Activated CD4-positive, alpha-beta T cell treated with anti-CD3 and anti-CD28 coated beads for 24 hours (primary cell): ENCODE data around the gene CTPS1.

Experiments
- DNase-seq, 2 donors: peaks; one replicate each; pipeline ENCODE4 v3.0.0-alpha.2; 2020; ENCODE audit warnings: low read depth in 2 of 2

CTPS1 gene

DNA sequence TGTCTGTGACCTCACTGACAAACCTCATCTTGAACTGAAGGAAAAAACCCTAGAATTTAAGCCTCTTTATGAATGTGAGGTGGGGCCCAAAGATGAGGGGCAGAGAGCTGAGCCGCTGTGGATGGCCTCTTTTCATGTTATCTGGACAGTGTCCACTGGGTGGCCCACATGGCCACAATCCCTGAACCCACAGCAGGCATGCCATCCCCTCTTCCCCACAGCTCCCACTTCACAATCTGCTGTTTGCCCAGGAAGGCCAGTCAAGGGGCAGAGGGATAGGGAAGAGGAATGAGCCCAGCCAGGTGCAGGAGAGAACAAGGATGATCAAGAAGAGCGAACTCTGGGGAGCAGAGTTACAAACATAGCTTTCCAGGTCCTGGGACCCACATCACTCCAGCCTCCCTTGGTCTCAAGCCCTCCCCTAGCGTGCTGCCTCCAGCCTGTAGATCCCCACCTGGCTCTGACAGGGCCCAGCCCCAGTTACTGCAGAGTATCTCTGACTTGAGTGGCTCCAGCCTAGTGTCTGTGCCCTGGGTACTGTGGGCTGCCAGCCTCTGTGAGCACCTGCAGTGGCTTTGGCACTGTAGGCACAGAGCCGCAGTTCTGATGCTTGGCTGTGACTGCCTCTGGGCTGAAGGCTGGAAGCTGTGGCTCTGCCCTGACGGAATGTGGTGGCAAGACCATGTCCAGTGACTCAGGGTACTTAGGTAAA lies 43.9 kb downstream of the CTPS1 start:
- no peak for DNase-seq

DNA sequence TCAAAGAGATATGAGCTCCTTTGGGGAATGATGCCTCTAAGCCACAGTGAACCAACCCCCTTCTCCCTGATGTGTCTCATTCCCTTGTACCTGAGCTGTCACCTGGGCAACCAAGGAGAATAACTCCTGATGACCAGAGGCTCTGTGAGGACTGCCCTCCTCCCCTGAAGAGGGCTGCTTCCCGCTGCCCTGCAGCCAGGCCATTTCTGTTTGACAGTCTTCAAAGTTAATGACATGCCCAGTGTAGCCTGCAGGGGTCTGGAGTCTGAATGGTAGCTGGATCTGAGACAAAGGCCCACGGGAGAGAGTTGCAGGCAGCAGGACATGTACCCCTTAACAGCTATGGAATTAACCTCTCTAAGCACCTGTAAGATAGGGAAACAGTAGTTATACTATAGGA lies 45.5 kb downstream of the CTPS1 start:
- DNase-seq: no peak

DNA sequence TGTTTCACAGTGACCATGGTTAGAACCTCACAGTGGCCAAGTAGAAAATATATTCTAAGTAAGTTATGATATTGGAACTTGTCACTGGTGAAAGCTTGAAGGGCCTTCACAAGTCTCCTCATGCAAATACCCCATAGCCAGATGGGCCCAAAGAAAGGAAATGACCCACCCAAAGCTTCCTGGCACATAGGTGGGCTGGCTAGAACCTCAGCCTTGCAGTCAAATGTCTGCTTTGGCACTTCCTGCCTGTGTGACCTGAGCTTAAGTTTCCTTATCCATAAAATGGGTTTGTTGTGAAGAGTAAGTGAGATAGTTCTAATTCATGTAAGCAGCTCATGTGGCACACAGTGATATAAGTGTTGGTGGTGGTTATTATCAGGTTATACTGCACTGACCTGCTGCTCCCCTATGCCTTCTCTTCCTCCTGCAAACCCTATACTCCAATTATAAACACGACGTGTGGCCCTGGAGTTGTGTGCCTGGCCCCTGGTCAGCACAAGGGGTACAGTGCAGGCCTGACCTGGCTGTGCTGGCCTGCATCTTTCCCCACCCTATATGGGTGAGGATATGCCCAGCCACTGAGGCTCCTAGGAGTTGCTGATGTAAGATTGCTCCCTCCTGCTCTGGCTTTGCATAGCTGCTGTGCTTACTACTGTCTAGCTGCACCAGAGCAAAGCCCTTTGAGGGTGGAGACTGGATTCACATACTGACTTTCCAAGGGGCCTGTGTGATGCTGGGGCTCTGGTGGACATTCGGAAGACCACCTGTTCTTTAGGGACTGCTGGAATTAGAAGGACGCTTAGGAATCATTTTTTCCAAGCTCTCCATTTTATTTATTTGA lies 46.7 kb downstream of the CTPS1 start:
- DNase-seq: no peak

DNA sequence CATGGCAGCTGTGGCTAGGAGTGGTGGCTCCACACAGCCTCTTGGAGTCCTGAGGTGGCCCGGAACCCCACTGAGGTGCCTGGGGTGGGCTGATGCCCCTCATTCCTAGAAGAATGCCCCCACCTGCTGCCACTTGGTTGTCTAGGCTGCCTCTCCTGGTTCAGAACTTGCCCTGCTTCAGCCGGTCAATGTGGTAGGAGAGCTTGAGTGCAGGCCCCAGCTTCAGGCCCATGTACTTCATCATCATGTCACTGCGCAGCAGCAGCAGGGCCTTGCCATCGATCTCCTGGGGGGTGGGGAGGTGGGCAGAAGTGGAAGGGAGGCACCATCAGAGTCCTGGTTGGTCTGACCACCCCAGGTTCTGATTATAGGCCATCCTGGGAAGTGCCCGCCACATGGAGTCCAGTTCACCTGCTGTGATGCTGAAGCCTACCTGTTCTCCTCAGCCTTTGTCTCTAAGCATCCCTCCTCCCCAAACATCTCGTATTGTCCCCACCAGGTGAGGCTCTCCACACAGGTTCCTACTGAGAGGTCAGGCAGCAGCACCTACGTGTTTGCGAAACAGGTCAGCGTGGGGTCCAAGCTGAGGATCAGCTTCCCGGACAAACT lies 48.6 kb downstream of the CTPS1 start:
- DNase-seq: no peak

DNA sequence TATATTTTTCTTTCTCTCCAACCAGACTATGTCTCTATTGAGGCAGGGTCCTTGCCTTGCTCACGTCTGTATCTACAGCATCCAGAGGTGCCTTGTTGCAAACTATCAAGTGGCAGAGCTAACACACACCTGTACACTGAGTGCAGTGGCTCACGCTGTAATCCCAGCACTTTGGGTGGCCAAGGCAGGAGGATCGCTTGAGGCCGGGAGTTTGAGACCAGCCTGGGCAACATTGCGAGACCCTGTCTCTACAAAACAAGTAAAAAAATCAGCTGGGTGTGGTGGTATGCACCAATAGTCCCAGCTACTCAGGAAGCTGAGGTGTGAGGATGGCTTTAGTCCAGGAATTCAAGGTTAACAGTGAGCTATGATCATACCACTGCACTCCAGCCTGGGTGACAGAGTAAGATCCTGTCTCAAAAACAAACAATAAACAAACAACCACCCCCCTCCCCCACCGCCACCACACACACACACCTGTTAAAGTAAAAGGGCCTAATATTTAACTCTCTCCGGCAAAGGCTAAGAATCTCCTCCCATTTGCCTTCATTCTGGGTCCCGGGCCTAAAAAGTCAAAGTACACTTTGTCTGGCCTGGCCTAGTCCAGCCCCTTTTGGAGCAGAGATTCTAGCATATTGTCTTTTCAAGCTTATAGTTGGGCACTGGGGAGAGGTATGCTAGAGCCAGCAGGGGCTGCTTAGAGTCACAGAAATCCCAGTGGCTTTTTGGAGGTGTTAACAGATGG lies 51.5 kb downstream of the CTPS1 start:
- DNase-seq: no peak

DNA sequence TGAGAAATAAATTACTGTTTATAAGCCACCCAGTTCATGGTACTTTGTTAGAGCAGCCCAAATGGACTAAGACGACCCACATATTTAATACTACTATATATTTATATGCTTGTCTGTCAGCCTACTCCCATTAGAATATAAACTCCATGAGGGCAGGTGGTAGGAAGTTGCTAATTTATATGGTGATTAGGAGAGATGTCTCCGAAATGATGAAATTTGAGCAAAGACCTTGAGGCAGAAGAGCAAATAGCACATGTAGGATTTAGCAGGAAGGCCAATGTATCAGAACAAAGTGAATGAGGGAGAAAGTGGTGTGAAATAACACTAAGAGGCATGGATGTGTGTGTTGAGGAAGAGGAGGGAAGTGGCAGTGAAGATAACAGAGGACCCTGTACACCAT lies 52.7 kb downstream of the CTPS1 start:
- no peak for DNase-seq

DNA sequence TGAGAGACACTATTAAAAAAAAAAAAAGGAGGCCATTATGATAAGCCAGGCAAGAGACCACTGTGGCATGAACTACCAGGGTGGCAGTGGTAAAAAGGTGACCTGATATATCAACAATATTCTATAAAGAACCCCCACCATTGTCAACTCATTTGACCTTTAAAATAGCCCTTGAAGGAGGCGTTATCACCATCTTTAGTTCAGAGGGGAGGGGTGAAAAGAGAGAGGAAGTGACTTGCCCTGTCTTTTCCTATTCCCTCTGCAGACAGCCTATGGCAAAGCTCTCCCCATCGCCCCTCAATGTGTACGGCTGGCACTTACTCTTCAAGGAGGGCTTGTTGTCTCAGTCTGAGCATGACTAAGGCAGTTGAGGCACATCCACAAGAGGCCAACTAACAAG lies 53.8 kb downstream of the CTPS1 start:
- DNase-seq: no peak

DNA sequence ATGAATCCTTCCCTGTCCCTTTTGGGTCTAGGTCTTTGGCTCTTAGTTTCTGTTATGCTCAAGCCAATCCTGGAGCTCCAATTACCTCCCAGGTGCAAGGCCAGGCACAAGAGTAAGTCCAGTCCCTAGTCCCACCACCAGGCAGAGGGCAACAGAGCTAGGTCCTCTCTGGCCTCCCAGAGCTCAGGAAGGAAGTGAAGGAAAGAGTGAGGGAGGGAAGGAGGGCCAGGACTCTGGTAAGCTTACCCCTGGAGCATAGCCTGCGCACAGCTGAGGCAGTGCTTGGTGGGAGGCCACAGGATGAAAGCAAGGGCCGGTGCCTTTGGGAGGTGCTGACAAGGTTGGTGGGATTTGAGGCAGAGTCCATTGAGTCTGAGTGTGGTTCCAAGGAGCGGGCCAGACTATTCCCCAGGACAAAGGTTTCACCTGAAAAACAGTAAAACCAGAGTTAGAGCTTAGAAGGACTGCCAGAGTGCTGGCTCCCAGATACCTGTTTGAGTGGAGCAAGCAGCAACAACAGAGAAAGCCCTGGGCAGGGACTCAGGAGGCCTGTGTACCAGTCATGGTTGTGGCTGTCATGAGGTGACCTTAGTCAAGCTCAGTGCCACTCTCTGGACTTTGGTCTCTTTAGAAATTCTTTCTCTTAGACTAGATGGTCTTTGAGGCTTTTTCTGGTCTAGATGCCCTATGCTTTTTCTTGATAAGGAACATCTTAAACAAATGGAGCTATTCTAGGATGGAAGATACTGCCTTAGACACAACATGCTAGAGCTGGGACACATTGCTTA lies 57.8 kb downstream of the CTPS1 start:
- no peak for DNase-seq

DNA sequence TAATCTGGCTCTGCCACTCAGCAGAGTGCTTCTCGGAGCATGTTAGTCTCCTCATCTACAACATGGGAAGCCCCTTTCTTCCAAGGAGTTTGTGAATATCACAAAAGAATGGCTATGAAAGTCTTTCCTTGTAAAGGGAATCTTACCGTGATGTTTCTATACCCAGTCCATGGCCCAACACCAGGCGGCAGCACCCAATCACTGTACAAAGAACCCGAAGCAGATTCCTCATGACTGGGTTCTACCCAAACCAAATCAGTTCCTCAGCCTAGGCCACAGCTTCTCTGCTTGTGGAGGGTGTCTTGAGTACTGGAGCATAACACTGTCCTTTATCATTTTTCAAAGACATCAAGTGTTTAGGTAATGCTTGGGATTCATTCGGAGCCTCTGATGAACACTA lies 58.6 kb downstream of the CTPS1 start:
- no peak for DNase-seq

DNA sequence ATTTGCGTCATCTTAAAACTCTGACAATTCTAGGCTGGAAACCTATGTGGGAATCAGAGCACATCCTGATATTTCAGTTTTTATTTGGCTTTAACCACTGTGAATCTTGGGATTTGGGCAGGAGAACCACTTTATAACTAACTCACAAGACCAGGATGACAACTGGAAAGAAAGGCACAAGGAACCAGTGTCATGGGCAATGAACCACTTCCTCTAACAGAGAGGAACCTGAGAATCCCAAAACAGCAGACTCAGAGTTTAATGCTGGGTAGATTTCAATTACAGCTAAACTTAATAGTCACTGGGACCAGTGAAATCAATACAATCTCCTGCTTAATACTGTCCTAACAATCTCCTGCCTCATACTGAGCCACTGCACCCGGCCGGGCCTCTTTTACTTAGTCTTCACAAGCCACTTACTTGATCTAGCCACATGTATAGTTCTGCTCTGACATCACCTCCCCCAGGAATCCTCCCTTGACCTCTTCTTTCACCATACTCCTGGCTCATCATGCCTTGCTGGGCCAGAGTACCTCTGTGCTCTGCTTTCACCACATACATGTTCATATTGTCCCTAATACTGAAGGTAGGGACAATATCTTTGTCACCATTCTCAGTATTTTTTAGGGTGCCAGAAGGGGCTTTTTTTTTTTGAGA lies 62.2 kb downstream of the CTPS1 start:
- DNase-seq: no peak

DNA sequence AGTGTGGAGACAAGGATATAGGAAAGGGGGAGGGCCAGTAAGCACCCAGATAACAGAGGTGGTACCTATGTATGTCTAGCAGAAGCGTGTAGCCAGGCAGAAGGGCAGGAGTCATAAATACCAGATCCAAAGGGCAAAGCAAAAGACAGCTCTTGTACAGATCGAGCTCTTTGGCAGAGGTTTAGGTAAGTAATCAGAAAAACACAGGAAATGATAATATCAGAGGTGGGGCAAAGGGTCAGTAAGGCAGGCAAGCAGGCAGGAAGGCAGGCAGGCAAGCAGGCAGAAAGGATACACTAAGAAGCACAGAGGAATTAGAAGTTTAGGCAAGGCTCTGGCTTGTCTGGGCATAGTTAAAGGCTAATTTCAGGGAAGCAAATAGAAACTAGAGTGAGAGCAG lies 64.7 kb downstream of the CTPS1 start:
- no peak for DNase-seq

DNA sequence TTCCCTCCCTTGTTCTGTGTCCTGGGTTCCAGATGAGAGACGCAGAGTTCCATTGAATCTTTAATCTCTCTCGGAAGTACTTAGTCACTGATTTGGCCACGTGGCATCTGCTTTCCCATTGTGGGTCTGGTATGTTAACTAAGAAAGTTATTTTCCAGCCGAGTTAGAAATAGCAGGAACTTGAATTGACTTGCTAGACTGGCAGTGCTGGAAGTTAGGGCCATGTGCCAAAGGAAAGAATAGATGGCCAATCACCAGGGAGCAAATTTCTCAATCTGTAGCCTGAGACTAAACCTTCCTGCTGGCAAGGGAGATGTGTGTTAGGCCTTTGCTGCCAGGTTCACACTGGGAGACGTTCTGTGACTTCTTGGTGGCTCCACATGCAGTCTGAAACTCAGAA lies 66.2 kb downstream of the CTPS1 start:
- DNase-seq: no peak

DNA sequence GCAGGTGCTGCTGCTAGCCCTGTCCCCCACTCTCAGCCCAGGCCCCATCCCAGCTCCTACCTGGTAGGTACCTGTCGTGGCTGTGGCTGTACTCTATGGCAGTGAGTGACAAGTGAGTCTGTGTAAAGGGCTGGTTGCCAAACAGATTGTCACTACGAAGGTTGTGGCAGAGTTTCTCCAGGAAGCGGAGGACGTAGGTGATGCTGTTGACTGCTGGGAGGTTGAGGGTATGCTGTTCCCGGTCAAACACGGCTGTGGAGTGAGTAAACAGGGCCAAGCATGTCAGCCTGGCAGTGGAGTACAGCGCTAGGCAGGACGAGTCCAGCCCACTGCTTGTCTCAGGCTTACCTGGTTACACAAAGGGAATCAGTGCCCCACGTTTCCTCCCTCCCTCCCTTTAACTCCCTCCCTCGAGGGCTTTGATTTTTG lies 66.9 kb downstream of the CTPS1 start:
- DNase-seq: no peak

DNA sequence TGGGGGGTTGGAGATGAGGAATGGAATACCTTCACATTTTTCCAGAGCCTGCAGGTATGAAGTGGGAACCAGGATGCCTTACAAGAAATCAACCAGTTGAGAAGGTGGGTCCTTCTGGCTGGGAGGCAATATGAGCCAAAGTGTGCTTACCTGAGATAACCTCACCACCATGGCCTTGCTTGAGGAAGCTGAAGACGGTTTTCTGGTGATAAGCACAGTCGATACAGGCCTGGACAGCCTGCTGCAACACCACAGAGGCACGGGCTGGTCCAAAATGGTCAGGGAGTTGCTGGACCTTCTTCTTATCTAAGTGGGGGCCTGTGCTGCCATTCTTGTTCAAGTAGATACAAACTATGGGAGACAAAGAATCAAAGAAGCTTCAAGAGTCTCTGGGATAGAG lies 69.0 kb downstream of the CTPS1 start:
- no peak for DNase-seq

DNA sequence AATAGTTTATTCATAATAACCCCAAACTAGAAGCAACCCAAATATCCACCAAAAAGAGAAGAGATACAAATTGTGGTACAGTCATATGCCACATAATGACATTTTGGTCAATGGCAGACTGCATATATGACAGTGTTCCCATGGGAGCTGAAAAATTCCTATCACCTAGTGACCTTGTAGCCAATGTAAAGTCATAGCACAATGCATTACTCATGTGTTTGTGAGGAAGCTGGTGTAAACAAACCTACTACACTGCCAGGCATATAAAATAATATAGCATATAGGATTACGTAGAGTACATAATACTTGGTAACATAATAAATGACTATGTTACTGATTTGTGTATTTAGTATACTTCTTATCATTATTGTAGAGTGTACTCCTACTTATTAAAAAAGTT lies 71.5 kb downstream of the CTPS1 start:
- DNase-seq: no peak

DNA sequence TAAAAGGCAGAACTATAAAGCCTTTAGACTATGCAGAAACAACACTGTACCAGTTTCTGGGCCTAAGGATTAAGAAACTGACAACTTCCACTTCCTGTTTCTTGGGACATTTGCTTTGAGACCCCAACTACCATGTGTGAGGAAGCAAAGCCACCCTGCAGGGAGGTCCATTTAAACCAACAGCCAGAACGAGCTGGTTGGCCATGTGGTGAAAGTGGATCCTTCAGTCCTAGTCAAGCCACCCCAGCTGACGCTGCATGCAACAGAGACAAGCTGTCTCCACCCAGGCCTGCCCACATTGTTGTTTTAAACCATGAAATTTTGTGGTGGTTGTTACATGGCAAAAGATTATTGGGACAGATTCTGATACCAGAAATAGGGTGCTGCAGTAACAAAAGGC lies 73.8 kb downstream of the CTPS1 start:
- no peak for DNase-seq

DNA sequence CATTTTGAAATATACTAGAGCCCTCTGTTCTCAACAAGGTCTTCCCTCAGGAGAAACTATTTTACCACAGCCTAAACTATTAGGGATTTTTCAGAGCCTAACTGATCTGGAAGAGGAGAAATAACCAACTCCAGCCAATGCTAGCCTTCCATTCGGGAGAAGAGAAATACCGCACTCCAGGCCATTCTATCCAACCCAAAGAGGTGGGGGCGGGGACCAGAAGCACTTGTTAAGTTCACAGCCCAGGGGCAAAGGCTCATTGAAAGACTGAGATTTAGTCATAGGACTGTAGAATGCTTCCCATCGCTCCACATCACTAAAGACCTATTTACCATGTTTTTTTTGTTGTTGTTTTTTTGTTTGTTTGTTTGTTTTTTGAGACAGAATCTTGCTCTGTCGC lies 77.4 kb downstream of the CTPS1 start:
- DNase-seq: no peak
